ENCODE results near the gene YPEL3.

The YPEL3 gene

GRCh38 chr16:30088832-30089624 is 7.0 kb downstream of the YPEL3 start:
- no peak for DNase-seq

- no peak for DNase-seq
These were observed 7.7 kb downstream of the YPEL3 start for GRCh38 chr16:30088237-30088831.

- DNase-seq = no peak
These were observed 8.7 kb downstream of the YPEL3 start for GRCh38 chr16:30087181-30087898.

DNA sequence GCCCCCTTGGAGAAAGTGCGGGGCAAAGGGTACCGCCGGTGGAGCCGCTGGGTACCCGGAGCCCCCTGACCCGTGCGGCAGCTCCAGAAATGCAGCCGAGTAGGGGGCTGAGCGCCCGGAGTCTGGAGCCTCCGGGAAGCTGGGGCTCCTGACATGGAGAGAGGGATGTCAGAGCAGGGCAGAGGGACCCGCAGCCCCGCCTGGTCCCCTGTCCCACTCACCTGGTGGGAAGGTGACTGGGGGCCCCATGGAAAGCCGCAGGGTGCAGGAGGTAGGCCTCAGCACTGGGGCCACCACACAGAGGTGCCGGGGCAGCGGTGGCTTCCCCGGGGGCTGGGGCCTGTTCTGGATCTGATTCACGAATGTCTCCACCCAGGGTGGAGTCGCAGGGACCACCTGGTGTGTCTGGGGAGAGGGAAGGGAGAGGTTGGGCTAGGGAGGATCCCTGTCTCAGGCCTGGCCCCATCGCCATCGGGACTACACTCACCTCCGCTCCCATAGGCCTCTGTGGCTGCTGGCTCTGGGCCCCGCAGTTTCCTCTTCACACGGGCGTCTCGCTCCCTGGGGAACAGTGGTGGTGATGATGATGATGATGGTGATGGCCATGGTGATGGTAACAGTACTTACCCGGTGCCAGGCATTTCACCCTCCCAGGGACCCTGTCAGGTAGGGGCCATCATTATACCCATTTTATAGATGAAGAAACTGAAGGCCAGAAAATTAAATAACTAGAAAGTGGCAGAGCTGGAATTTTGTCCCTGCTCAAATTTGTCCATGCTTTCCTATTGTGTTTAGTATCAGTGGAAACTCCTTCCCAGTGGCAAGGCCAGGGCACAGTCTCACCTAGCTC is 9.5 kb downstream of the YPEL3 start:
- DNase-seq = no peak

DNA sequence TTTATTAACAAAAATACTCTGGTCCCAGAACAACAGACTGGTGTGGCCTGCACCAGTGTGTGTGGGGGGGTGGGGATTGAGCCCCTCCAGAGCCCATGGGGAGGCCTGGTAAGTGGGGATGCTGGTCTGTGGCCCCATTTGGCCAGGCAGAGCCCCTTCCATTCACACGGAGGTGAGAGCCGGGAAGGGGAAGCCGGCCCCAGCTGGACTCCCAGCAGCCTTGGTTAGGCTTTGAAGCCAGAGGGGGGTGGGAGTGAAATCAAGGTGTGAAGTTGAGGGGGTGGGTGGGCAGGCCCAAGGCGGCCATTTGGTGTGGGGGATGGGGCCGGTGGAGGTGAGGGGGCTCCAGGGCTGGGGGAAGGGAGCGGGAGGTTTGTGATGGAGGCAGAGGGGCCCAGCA is 10.2 kb downstream of the YPEL3 start:
- DNase-seq = no peak

DNA sequence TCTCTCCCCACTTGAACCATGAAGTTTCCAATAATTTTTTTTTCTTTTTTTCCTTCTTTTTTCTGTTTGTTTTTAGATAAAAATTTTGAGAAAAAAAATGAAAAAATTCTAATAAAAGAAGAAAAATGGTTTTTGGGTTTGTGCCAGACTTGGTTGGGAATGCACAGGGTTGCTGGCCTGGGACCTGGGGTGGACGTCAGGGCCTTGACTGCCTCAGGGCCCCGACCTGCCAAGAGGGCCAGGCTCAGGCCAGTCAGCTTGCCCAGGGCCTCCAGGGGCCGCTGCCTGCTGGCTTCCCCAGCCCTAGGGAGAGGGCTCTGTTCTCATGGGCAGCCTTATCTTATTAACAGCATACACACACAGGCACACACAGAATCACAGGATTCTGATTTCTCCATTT is 10.8 kb downstream of the YPEL3 start:
- DNase-seq = no peak

DNA sequence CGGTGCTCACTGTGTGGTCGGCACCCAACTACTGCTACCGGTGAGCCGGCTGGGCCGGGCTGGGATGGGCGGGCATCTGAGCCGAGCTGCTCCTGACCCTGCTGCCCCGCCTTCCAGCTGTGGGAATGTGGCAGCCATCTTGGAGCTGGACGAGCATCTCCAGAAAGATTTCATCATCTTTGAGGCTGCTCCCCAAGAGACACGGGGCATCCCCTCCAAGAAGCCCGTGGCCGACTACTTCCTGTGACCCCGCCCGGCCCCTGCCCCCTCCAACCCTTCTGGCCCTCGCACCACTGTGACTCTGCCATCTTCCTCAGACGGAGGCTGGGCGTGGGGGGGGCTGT is 11.2 kb downstream of the YPEL3 start:
- no peak for DNase-seq

DNA sequence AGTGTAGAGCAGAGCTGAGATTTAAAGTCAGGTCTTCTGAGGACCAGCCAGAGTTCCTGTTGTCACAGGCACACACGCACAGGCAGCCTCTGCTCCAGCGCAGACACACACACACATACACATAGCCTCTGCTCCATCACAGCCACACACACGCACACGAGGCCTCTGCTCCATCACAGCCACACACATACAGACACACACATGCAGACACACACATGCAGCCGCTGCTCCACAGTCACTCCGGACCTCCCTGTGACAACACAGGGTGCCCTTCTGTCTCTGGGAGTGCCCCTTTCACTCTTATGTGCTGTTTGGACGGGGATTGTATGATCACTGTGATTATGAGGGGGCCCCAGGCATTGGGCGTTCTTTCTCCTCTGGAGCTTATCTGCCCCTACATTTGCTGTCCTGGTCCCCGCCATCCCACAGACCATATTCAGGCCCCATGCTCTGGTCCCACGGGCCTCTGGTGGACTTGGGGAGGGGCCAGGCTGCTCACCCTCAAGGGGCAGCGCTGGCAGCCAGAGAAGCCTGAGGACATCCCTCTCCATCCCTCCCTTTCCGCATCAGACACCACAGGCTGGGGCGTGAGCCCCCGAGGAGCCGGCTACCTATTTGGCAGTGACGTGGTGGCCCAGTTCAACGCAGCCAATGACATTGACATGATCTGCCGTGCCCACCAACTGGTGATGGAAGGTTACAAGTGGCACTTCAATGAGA is 11.8 kb downstream of the YPEL3 start:
- DNase-seq = no peak

DNA sequence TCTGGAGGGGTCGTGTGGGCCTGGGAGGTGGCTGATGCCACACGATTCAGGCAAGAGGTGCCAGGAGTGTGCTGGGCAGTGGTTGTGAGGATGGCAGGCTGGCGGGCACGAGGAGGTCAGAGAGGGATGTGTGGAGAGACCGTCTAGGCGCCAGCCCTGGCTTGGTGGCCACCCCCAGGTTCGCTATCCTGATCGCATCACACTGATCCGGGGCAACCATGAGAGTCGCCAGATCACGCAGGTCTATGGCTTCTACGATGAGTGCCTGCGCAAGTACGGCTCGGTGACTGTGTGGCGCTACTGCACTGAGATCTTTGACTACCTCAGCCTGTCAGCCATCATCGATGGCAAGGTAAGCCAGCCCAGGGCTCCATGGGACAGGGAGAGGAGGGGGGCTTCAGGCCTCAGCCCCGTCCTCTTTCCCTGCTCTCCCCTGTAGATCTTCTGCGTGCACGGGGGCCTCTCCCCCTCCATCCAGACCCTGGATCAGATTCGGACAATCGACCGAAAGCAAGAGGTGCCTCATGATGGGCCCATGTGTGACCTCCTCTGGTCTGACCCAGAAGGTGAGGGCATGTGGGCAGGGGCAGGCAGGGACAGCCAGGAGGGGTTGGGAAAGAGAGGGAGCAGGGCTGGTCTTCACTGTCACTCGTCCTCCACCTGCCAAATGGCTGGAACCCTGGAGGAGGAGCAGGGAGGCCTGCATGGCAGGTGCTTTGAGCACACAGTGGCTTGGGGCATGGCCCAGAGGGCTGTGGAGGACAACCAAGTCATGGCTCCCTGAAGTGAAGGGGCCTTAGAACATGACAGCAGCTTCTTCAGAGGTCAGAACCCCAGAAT is 12.6 kb downstream of the YPEL3 start:
- DNase-seq = no peak

DNA sequence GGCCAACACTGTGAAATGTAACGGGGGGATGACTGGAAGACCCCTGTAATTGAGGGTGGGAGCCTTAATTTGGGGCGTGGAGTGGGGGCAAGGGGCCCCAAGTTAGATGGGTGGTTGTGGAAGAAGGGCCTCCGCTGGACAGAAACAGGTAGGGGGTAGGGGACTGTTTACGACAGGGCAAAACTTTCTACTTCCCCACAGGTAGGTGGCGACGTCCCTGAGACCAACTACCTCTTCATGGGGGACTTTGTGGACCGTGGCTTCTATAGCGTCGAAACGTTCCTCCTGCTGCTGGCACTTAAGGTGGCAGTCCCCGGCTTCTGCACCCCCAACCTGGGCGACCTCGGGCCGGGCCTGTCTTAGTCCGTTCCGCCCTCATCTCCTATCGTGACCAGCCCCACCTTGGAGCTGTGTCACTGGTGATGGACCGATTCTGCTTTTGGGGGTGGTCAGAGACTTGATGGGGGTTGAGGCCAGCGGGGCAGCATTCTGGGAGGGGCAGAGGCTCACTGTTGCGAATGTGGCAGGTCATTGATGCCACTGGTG is 13.4 kb downstream of the YPEL3 start:
- no peak for DNase-seq

- no peak for DNase-seq
These were observed 16.5 kb downstream of the YPEL3 start for GRCh38 chr16:30079480-30079879.

DNA sequence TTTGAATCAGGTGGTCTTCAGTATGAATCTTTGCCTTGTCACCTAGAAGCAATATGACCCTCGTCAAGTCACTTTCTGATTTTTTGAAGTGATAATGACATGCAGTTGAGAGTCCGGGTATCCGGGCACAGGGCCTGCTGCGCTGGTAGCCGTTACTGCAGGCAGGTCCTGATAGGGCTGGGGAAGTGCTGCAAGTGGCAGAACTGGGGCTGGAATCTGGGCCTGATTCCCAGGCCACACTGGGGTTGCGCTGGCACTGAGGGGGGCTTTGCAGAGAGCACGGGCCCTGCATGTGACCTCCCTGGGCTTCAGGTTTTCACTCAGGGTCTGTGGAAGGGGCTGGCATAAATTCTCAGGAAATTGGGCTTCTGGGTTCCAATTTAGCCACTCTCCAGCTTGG is 17.3 kb downstream of the YPEL3 start:
- no peak for DNase-seq

- DNase-seq = no peak
These were observed 18.4 kb downstream of the YPEL3 start for GRCh38 chr16:30077656-30078055.

GRCh38 chr16:30076276-30076791 is 19.7 kb downstream of the YPEL3 start:
- DNase-seq = no peak

DNA sequence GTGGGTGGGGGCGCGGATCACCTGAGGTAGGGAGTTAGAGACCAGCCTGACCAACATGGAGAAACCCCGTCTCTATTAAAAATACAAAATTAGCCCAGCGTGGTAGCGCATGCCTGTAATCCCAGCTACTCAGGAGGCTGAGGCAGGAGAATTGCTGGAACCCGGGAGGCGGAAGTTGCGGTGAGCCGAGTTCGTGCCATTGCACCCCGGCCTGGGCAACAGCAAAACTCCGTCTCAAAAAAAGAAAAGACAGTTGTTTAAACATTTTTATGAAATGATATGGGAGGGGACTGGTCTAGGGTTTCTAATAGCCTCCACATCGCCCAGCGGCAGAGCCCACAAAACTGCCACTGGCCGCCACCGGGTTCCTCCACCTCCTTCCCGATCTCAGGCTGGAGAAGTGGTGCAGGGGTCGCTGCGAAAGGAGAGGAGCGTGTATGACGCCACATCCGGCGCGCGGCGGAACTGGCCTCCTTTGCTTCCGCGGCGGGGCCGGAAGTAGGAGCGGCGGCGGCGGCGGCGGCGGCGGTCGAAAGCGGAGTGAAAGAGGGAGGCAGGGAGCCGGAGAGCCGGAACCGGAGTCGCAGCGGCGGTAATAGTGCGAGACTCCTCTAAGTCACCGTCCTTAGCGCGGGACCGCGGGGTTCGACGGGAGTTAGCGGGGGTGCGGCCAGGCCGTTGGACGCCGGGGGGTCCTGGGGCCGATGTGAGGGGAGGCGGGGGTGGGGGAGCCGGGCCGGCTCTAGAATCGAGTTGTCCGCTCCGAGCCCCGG is 20.3 kb downstream of the YPEL3 start, which contains the start of gene PPP4C:
TSS of gene PPP4C (plus strand) at position 492 of the 773 bp plus-strand sequence. CDS start 384 bp downstream, outside the sequence.
- DNase-seq = no peak

DNA sequence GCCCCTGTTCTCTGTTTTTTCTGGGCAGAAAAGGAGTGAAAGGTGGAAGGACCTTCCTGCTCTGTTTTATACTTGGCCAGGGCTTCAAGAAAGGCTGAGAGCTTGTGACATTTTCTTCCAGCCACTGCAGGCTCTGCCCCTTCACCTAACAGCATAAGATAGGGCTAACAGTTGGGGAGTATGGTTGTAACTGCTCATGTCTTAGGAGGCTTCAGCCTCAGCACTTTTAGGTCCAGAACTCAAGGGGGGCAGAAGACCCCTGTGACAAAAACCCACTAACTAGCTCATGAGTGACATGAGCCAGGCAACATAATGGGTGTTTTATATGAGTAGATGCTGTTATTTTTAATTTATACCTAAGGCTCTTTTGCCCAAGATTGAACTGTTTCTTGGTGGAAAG is 25.5 kb downstream of the YPEL3 start:
- DNase-seq = no peak

DNA sequence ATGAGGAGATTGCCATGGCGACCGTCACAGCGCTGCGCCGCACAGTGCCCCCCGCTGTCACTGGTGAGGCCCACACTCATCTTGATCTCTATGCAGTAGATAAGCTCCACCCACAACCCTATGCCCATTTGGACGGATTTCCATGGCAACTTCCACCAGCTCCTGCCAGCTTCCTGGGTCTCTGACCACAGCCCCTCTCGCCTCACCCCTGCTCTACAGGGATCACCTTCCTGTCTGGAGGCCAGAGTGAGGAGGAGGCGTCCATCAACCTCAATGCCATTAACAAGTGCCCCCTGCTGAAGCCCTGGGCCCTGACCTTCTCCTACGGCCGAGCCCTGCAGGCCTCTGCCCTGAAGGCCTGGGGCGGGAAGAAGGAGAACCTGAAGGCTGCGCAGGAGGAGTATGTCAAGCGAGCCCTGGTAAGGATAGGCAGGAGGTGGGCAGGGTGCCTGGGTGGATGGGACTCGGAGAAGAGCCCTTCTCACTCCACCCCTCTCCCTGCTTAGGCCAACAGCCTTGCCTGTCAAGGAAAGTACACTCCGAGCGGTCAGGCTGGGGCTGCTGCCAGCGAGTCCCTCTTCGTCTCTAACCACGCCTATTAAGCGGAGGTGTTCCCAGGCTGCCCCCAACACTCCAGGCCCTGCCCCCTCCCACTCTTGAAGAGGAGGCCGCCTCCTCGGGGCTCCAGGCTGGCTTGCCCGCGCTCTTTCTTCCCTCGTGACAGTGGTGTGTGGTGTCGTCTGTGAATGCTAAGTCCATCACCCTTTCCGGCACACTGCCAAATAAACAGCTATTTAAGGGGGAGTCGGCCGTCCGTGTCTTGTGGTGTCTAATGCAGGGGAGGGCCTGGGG is 26.2 kb downstream of the YPEL3 start:
- DNase-seq = no peak

DNA sequence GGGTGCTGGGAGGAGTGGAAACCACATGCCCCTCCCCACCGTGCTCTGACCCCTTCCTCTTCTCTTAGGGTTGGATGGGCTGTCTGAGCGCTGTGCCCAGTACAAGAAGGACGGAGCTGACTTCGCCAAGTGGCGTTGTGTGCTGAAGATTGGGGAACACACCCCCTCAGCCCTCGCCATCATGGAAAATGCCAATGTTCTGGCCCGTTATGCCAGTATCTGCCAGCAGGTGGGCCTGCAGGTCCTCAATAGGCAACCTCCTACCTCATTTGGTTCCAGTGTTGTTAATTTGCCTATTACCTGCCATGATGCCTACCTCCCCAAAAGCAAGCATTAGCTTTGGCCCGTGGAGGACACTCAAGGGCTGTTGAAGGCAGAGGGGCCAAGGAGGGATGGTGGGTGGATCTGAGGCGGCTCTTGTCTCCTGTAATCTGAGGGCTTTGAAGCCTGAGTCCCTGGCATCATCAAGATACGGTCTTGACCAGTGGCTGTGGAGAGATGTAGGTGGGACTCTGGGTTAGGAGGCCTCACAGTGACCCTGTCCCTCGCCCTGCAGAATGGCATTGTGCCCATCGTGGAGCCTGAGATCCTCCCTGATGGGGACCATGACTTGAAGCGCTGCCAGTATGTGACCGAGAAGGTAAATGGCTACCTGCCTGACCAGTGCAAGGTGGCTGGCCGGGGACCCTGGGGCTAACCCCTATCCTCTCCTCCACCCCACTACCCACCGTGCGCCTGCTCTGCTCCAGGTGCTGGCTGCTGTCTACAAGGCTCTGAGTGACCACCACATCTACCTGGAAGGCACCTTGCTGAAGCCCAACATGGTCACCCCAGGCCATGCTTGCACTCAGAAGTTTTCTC is 27.0 kb downstream of the YPEL3 start:
- no peak for DNase-seq

Data from NCI-H1436 treated with DMSO at 0.1 percent for 48 hours (cell line).